Measurements from ENCODE around the gene SRGAP1. TPM values are rescaled to one million over a fixed set of nuclear protein-coding genes. Genes with fewer than 3 reads are reported as not detected.

Gene SRGAP1
- total and polyA plus RNA-seq, 2 of the 13 experiments (the other 11 are each of a cell fraction or from before 2014, with no cell fraction given): 1.6 to 3.4 TPM

GRCh38 chr12:64085996-64086395, 241.5 kb downstream of the SRGAP1 start:
- Histone ChIP-seq H3K9ac (ENCODE audit: insufficient read depth, low read depth, low read length) (no peak overlapping the region), H2AFZ (ENCODE audit: low read length) (no peak overlapping the region), H4K20me1 (ENCODE audit: insufficient read depth, low read length) (no peaks in the 10 kb centered on the region), H3K9me3 (ENCODE audit: low read length) (no peaks in the 10 kb centered on the region), H3K79me2 (ENCODE audit: insufficient read depth, low read length) (no peaks in the 10 kb centered on the region), H3K36me3 (replicated peaks in 1 of 2; ENCODE audit: control insufficient read depth in 1 of 2, insufficient read depth in 2 of 2, low read length in 2 of 2) (no peaks in the 10 kb centered on the region; a peak in 1 of 5 replicates), H3K4me3 (replicated peaks in 1 of 3; ENCODE audit: insufficient read depth in 1 of 3, low read depth in 2 of 3, low read length in 3 of 3) (no peak overlapping the region), H3K4me2 (ENCODE audit: low read depth, low read length) (no peak overlapping the region), H3K27ac (ENCODE audit: extremely low read length, insufficient read depth, low read length) (no peak overlapping the region), H3K27me3 (ENCODE audit: control insufficient read depth in 1 of 2, insufficient read depth in 2 of 2, low read length in 2 of 2) (no peaks in the 10 kb centered on the region), H3K4me1 (ENCODE audit: insufficient read depth, low read length) (no peaks in the 10 kb centered on the region)
- BruUV-seq (replicated peaks): no TSS peak
- ChIA-PET POLR2A (no interaction called here), CTCF (ENCODE audit: low intra/inter-chr PET ratio, low total read pairs) (no interaction called here)
- intact Hi-C loops (cut with micrococcal nuclease; ENCODE audit: unreplicated experiment): no loop called here
- ATAC-seq (no peak), FAIRE-seq (no peak), DNase-seq (ENCODE audit: low spot score) (no peak)
- TF ChIP-seq MLXIP (CRISPR knock-in tag; IDR thresholded peaks at IDR 0.05; ENCODE audit: borderline replicate concordance) (no peak), ZNF629 (CRISPR knock-in tag; conservative IDR thresholded peaks at IDR 0.05) (no peak), ZNF24 (IDR thresholded peaks at IDR 0.05) (no peak), ZSCAN21 (CRISPR knock-in tag; IDR thresholded peaks at IDR 0.05; ENCODE audit: borderline replicate concordance) (no peak), ZNF207 (IDR thresholded peaks at IDR 0.05; ENCODE audit: borderline replicate concordance) (no peak), CTCF (CRISPR knock-in tag; IDR thresholded peaks at IDR 0.05) (no peak), TCF12 (IDR thresholded peaks at IDR 0.05) (no peak), TCF12 (CRISPR knock-in tag; IDR thresholded peaks at IDR 0.05) (no peak), ZSCAN5A (CRISPR knock-in tag; IDR thresholded peaks at IDR 0.05; ENCODE audit: borderline replicate concordance) (no peak), ZNF180 (CRISPR knock-in tag; IDR thresholded peaks at IDR 0.05; ENCODE audit: borderline replicate concordance, low read depth) (no peak), SMYD3 (CRISPR knock-in tag; IDR thresholded peaks at IDR 0.05) (no peak), SOX13 (IDR thresholded peaks at IDR 0.05) (no peak), SOX13 (CRISPR knock-in tag; conservative IDR thresholded peaks at IDR 0.05 in 1 of 2, IDR thresholded peaks at IDR 0.05 in 1 of 2) (no peak), ATF7-NPFF (CRISPR knock-in tag; IDR thresholded peaks at IDR 0.05; ENCODE audit: low read depth) (no peak)
- WGBS (ENCODE audit: low lambda C conversion rate): 95% methylated on average over 4 of the region's 4 CpGs
- in situ Hi-C loops (cut with HindIII; ENCODE audit: extremely low pct_ligation_motif_present, low pct_unique_long_range_greater_than_20kb): no loop called here
